ENCODE data around the gene APBA3.

Gene APBA3

GRCh38 chr19:3712663-3713611 is 48.6 kb downstream of the APBA3 start:
- no peak for FAIRE-seq

GRCh38 chr19:3710265-3710812 is 51.2 kb downstream of the APBA3 start:
- no peak for FAIRE-seq

GRCh38 chr19:3708207-3708931 is 53.1 kb downstream of the APBA3 start, which contains the start of gene TJP3:
TJP3 (plus strand) TSS chr19:3708384; CDS start chr19:3728433, 20,049 bp downstream.
- FAIRE-seq: no peak

- no peak for FAIRE-seq
Observed at GRCh38 chr19:3707868-3708206, 53.7 kb downstream of the APBA3 start.

- no peak for FAIRE-seq
Observed at GRCh38 chr19:3701200-3701599, 60.3 kb downstream of the APBA3 start.

Data from A204.1 (cell line).